ENCODE results near the gene TMEM69.

- TF ChIP-seq CTCF (IDR thresholded peaks at IDR 0.05 in 4 of 5, conservative IDR thresholded peaks at IDR 0.05 in 1 of 5): no peak
- TF ChIP-seq POLR2A (IDR thresholded peaks at IDR 0.05): no peak
Measured at GRCh38 chr1:45679123-45679522, 8.9 kb upstream of the TMEM69 start.
